B cell (primary cell): ENCODE data around the gene PTAR1. TPM values are rescaled to one million over a fixed set of nuclear protein-coding genes. Genes with fewer than 3 reads are reported as not detected.

Source experiments
- ATAC-seq: fragments of 200-7000 bp; cut with Tn5 transposase; one replicate; pipeline ENCODE4 v1.10.0; 2021; ENCODE audit warnings: low read depth, mild to moderate bottlenecking, moderate number of reproducible peaks, moderate library complexity
- CTCF ChIA-PET: fragments of 350-600 bp; sonication (Branson Sonifier 250); formaldehyde crosslinking; loops from one replicate; lab custom pipeline; 2021; ENCODE audit warnings: antibody characterized with exemption, inconsistent platforms; lab: Charles Lee
- POLR2A ChIA-PET: fragments of 350-600 bp; sonication (Branson Sonifier 250); formaldehyde crosslinking; loops from one replicate; lab custom pipeline; 2021; ENCODE audit warnings: antibody characterized with exemption; lab: Charles Lee
- DNase-seq: peaks from one replicate; pipeline ENCODE4 v3.0.0; 2013
- H2AFZ ChIP-seq: 2 replicates; pipeline ENCODE4 v1.6.1; 2012; ENCODE audit warnings: mild to moderate bottlenecking, low read depth, low read length; ENCODE audit not compliant: insufficient read depth, poor library complexity, severe bottlenecking
- H3K27ac ChIP-seq, 2 donors: 1 replicate in 1 of 2; 2 replicates in 1 of 2; pipeline ENCODE4 v1.5.1; 2012 to 2013; ENCODE audit warnings: low read length in 2 of 2, mild to moderate bottlenecking in 2 of 2, moderate library complexity in 1 of 2
- H3K27me3 ChIP-seq, 4 experiments: fragments of 200-600 bp in 1 of 4; sonication (generic) in 1 of 4; replicated peaks in 1 of 4; 1 replicate in 2 of 4; 2 replicates in 2 of 4; pipeline versions ENCODE4 v1.6.1 to v1.7.0; 2013 to 2016; ENCODE audit warnings: low read length in 3 of 4, mild to moderate bottlenecking in 2 of 4, mixed read lengths in 1 of 4, moderate library complexity in 1 of 4; ENCODE audit not compliant: insufficient read depth in 4 of 4, control insufficient read depth in 3 of 4; ENCODE audit errors: control extremely low read depth in 1 of 4
- H3K36me3 ChIP-seq, 2 experiments: replicated peaks in 1 of 2; 1 replicate in 1 of 2; 2 replicates in 1 of 2; pipeline versions ENCODE4 v1.6.1 to v1.7.1; 2013; ENCODE audit warnings: low read length in 1 of 2; ENCODE audit not compliant: insufficient read depth in 2 of 2, control insufficient read depth in 1 of 2; ENCODE audit errors: control extremely low read depth in 1 of 2, extremely low read depth in 1 of 2
- H3K4me1 ChIP-seq, 2 donors: fragments of 200-600 bp in 1 of 2; sonication (generic) in 1 of 2; 1 replicate in 1 of 2; 2 replicates in 1 of 2; pipeline versions ENCODE4 v1.5.1 to v1.6.1; 2013 to 2017; ENCODE audit warnings: low read length in 2 of 2; ENCODE audit not compliant: control insufficient read depth in 2 of 2, insufficient read depth in 2 of 2
- H3K4me2 ChIP-seq: replicated peaks from 2 replicates; pipeline ENCODE3; 2012; ENCODE audit warnings: mild to moderate bottlenecking, low read depth, low read length; ENCODE audit not compliant: poor library complexity, severe bottlenecking
- H3K4me3 ChIP-seq, 5 experiments: fragments of 200-600 bp in 1 of 5; sonication (generic) in 1 of 5; 1 replicate in 3 of 5; 2 replicates in 2 of 5; pipeline versions ENCODE4 v1.5.1 to v1.7.0; 2011 to 2016; ENCODE audit warnings: low read length in 4 of 5, mild to moderate bottlenecking in 4 of 5, low read depth in 2 of 5, control low read depth in 1 of 5, moderate library complexity in 1 of 5; ENCODE audit not compliant: insufficient read depth in 1 of 5; ENCODE audit errors: control extremely low read depth in 1 of 5, extremely low read depth in 1 of 5
- H3K79me2 ChIP-seq: fragments of 200-600 bp; sonication (generic); one replicate; pipeline ENCODE4 v1.6.0; 2016; ENCODE audit warnings: low read length; ENCODE audit not compliant: control insufficient read depth, insufficient read depth
- H3K9ac ChIP-seq: fragments of 200-600 bp; sonication (generic); 2 replicates; pipeline ENCODE4 v1.6.1; 2017; ENCODE audit warnings: mild to moderate bottlenecking, low read length, moderate library complexity
- H3K9me3 ChIP-seq, 3 donors: one replicate each; pipeline versions ENCODE4 v1.6.1 to v1.7.1; 2013; ENCODE audit warnings: low read length in 2 of 3; ENCODE audit not compliant: control insufficient read depth in 2 of 3, insufficient read depth in 1 of 3; ENCODE audit errors: control extremely low read depth in 1 of 3
- H4K20me1 ChIP-seq: 2 replicates; pipeline ENCODE4 v1.6.0; 2012; ENCODE audit warnings: mild to moderate bottlenecking, low read length; ENCODE audit not compliant: insufficient read depth, control insufficient read depth, poor library complexity, severe bottlenecking
- H3K27ac Mint-ChIP-seq: one replicate; pipeline ENCODE4 v1.8.0; 2021; ENCODE audit warnings: mixed read lengths
- H3K27me3 Mint-ChIP-seq: one replicate; pipeline ENCODE4 v1.8.0; 2021; ENCODE audit warnings: mixed read lengths
- H3K4me1 Mint-ChIP-seq: one replicate; pipeline ENCODE4 v1.8.0; 2021; ENCODE audit warnings: mixed read lengths
- H3K4me3 Mint-ChIP-seq: one replicate; pipeline ENCODE4 v1.8.0; 2021; ENCODE audit warnings: mixed read lengths
- H3K9me3 Mint-ChIP-seq: one replicate; pipeline ENCODE4 v1.8.0; 2022; ENCODE audit warnings: mixed read lengths; ENCODE audit not compliant: insufficient read depth
- EZH2 ChIP-seq: IDR thresholded peaks from 2 replicates; pipeline ENCODE4 v1.6.1; 2012; ENCODE audit warnings: borderline replicate concordance, low read depth, mild to moderate bottlenecking, moderate library complexity, low read length; ENCODE audit not compliant: insufficient read depth, poor library complexity, severe bottlenecking
- WGBS: methylation state at CpG from one replicate; pipeline ENCODE4 v1.1.5; 2013; ENCODE audit warnings: missing lambda C conversion rate; ENCODE audit not compliant: insufficient coverage; 5-methylcytosine and 5-hydroxymethylcytosine counted together
- intact Hi-C: fragments of 100-400 bp; cut with micrococcal nuclease; formaldehyde crosslinking; loops from one replicate; pipeline ENCODE4 v1.10.0; 2022
- polyA plus RNA-seq: library from polyadenylated mRNA; depleted of rRNA; stranded (reverse); fragments of >200 nt; gene quantifications from 2 replicates; pipeline ENCODE4 v1.2.3, GENCODE V29; 2012
- total RNA-seq, 2 donors: library from RNA; stranded (reverse); fragments of 120-200 nt in 1 of 2; gene quantifications; 1 replicate in 1 of 2; 2 replicates in 1 of 2; pipeline versions ENCODE4 v1.2.3 to v1.2.4, GENCODE V29; 2013 to 2022
- TF ChIP-seq, protein P1 (sequence below): fragments of 200-600 bp; IDR thresholded peaks from one replicate; pipeline ENCODE4 v1.8.0; 2022; ENCODE audit warnings: antibody characterized with exemption, mild to moderate bottlenecking

Gene PTAR1
- total and polyA plus RNA-seq, 2 donors (not counting 1 experiment from before 2014, with no cell fraction given): 20.5 to 72.1 TPM

DNA sequence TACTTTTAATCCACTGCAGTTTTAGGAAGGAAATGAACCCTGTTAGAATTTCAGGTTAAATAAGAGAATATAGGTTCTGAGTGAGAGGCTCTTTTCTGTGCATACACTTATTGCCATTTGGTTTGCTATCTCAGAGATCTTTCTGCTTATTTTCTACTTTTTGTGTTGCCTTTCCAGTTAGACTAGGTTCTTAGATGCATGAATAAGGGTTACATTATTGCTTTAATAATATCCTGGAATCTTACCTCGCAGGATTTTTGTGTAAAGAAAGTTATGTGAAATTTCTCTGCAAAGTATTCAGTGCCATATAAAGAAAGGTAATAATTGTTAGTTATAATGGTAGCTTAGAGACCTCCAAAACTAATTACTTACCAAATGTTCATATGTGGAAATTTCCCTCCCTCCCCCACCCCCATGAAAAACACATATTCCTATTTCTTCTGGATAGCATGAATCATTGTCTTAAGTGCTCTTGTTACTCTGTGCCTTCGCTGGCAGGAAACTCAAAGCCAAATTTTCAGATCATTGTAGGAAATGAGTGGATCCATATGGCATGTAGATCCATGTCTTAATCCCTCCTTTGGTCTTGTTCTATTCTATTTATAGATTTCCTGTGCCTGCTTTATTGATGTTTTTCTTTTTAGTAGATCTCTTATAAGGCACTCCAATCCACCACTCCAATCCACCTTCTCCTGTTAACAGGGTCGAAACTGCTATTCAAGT lies 84.9 kb downstream of the PTAR1 start:
- WGBS: no CpG with 5 or more reads among the region's 3 CpGs
- peaks cover 13% of the 10 kb centered on the region for H3K4me1 Mint-ChIP-seq
- ATAC-seq: no peak
- Histone ChIP-seq H3K36me3 (no peaks in the 10 kb centered on the region), H3K27me3 (peaks cover 0 to 33% (median 12%) of the 10 kb centered on the region in 4 experiments), H3K79me2 (no peaks in the 10 kb centered on the region), H3K4me3 (no peak overlapping the region), H2AFZ (no peak overlapping the region), H3K9me3 (no peaks in the 10 kb centered on the region), H3K9ac (no peak overlapping the region), H3K27ac (no peak overlapping the region), H3K4me1 (peaks cover 13 to 14% of the 10 kb centered on the region in 2 donors), H3K4me2 (no peak overlapping the region), H4K20me1 (no peaks in the 10 kb centered on the region)
- intact Hi-C loops: no loop called here
- ChIA-PET CTCF (no interaction called here), POLR2A (no interaction called here)
- peak overlapping the region; percentile 6 for H3K4me3 Mint-ChIP-seq
- TF ChIP-seq, protein P1, sequence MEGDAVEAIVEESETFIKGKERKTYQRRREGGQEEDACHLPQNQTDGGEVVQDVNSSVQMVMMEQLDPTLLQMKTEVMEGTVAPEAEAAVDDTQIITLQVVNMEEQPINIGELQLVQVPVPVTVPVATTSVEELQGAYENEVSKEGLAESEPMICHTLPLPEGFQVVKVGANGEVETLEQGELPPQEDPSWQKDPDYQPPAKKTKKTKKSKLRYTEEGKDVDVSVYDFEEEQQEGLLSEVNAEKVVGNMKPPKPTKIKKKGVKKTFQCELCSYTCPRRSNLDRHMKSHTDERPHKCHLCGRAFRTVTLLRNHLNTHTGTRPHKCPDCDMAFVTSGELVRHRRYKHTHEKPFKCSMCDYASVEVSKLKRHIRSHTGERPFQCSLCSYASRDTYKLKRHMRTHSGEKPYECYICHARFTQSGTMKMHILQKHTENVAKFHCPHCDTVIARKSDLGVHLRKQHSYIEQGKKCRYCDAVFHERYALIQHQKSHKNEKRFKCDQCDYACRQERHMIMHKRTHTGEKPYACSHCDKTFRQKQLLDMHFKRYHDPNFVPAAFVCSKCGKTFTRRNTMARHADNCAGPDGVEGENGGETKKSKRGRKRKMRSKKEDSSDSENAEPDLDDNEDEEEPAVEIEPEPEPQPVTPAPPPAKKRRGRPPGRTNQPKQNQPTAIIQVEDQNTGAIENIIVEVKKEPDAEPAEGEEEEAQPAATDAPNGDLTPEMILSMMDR: no peak
- no peak for TF ChIP-seq EZH2
- DNase-seq: no peak
- no peaks in the 10 kb centered on the region for H3K9me3 Mint-ChIP-seq
- no peak overlapping the region for H3K27ac Mint-ChIP-seq
- peaks cover 50% of the 10 kb centered on the region for H3K27me3 Mint-ChIP-seq

DNA sequence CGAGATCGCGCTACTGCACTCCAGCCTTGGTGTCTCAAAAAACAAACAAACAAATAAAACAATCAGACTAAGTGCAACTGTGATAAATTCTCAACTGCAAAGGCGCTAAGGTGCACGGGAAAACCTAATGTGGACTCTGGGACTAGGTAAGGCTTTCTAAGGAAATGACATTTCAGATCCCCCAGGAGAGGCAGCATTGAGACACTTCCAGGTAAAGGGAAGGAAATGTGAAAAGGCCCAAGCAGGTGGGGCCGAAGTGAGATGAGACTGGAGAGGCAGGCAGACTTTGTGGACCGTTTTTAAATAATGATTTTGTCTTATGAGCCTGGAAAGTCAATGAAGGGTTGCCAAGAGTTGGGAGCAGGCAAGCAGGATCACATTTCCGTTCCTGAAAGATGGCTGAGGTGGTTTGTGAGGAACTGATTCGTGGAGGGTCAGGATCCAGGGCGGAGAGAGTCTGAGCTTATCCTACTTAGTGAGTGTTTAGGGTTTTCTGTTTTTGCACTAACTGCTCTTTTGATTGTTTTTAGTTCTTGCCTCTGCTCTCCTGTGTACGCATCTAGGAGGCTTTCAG lies 85.6 kb downstream of the PTAR1 start:
- H3K79me2 ChIP-seq: no peaks in the 10 kb centered on the region
- H4K20me1 ChIP-seq: no peaks in the 10 kb centered on the region
- peaks cover 13 to 14% of the 10 kb centered on the region in 2 donors for H3K4me1 ChIP-seq
- peaks cover 0 to 33% (median 12%) of the 10 kb centered on the region in 4 experiments for H3K27me3 ChIP-seq
- H3K9ac ChIP-seq: no peak overlapping the region
- Mint-ChIP-seq H3K4me1 (peaks cover 13% of the 10 kb centered on the region), H3K27me3 (peaks cover 50% of the 10 kb centered on the region), H3K9me3 (no peaks in the 10 kb centered on the region), H3K27ac (no peak overlapping the region), H3K4me3 (peak overlapping the region; percentile 6)
- H3K9me3 ChIP-seq: no peaks in the 10 kb centered on the region
- TF ChIP-seq, protein P1: no peak
- TF ChIP-seq EZH2: no peak
- H3K27ac ChIP-seq: no peak overlapping the region
- no peak overlapping the region for H3K4me2 ChIP-seq
- ChIA-PET POLR2A (no interaction called here), CTCF (interaction anchor here (0.8 to 2.5 kb wide), 3 partner anchors 84 to 928 kb away, joined by 3 to 8 read pairs (median 3); no protein-coding TSS in a partner anchor)
- no peak for DNase-seq
- WGBS: 85% methylated on average over 10 of the region's 11 CpGs
- no peak overlapping the region for H2AFZ ChIP-seq
- no peak for ATAC-seq
- H3K36me3 ChIP-seq: no peaks in the 10 kb centered on the region
- no peak overlapping the region for H3K4me3 ChIP-seq
- intact Hi-C loops: no loop called here
